Measurements from ENCODE around the gene CCDC77.

Gene CCDC77

DNA sequence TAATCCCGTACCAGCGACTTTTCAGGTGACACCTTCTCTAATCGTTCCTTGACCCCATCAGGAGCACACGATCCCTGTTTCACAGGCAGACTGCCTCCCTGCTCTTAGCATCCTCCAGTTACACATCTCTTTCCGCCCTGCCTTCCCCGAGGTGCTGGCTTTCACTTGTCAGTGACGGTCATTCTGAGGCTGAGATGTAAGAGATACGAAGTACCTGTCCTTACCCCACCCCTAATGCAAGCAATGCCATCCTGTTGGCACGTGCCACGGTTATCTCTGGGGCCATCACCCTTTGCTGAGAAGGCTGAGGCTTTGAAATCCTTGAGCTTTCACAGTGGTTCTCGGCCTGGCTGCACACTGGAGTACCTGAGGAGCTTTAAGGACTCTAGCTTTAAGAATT is 82.7 kb downstream of the CCDC77 start:
- DNase-seq = no peak

DNA sequence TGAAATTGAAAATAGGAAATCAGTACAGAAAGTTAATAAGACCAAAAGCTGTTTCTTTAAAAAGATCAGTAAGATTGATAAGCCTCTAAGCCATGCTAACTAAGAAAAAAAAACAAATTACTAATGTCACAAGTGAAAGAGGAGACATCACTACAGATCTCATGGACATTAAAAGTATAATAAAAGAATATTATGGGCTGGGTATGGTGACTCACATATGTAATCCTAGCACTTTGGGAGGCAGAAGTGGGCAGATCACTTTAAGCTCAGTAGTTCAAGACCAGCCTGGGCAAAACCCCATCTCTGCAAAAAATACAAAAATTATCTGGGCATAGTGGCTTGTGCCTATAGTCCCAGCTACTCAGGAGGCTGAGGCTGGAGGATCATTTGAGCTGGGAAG is 88.8 kb downstream of the CCDC77 start:
- no peak for DNase-seq

Measured in GOT3 (cell line).